ENCODE results near the gene RFPL1.
A peak's percentile ranks its signal among the peaks of the same experiment; 100 is the strongest.

RFPL1 gene

GRCh38 chr22:29443452-29443851, 5.1 kb downstream of the RFPL1 start:
- DNase-seq (ENCODE audit: low spot score): no peak

GRCh38 chr22:29443861-29444792, 5.7 kb downstream of the RFPL1 start:
- no peak for DNase-seq (ENCODE audit: low spot score)

- DNase-seq (ENCODE audit: low spot score): no peak
Measured at GRCh38 chr22:29445508-29445907, 7.1 kb downstream of the RFPL1 start.

- no peak for DNase-seq (ENCODE audit: low spot score)
Measured at GRCh38 chr22:29447906-29448305, 9.5 kb downstream of the RFPL1 start.

GRCh38 chr22:29449296-29449875, 11.0 kb downstream of the RFPL1 start:
- no peak for DNase-seq (ENCODE audit: low spot score)

- no peak for DNase-seq (ENCODE audit: low spot score)
Measured at GRCh38 chr22:29450222-29450621, 11.8 kb downstream of the RFPL1 start.

GRCh38 chr22:29451863-29452262, 13.5 kb downstream of the RFPL1 start:
- DNase-seq (ENCODE audit: low spot score): no peak

- no peak for DNase-seq (ENCODE audit: low spot score)
Measured at GRCh38 chr22:29454276-29454675, 15.9 kb downstream of the RFPL1 start.

- no peak for DNase-seq (ENCODE audit: low spot score)
Measured at GRCh38 chr22:29456211-29456671, 17.9 kb downstream of the RFPL1 start.

- no peak for DNase-seq (ENCODE audit: low spot score)
Measured at GRCh38 chr22:29457730-29458129, 19.3 kb downstream of the RFPL1 start.

GRCh38 chr22:29458551-29458950, 20.2 kb downstream of the RFPL1 start:
- DNase-seq (ENCODE audit: low spot score): no peak

- DNase-seq (ENCODE audit: low spot score): no peak
Measured at GRCh38 chr22:29459773-29460172, 21.4 kb downstream of the RFPL1 start.

- DNase-seq (ENCODE audit: low spot score): no peak
Measured at GRCh38 chr22:29461263-29461662, 22.9 kb downstream of the RFPL1 start.

- no peak for DNase-seq (ENCODE audit: low spot score)
Measured at GRCh38 chr22:29463629-29464028, 25.2 kb downstream of the RFPL1 start.

GRCh38 chr22:29464581-29464980, 26.2 kb downstream of the RFPL1 start:
- no peak for DNase-seq (ENCODE audit: low spot score)

GRCh38 chr22:29469755-29470154, 31.4 kb downstream of the RFPL1 start:
- no peak for DNase-seq (ENCODE audit: low spot score)

GRCh38 chr22:29470159-29470855, 31.9 kb downstream of the RFPL1 start:
- no peak for DNase-seq (ENCODE audit: low spot score)

GRCh38 chr22:29473001-29473400, 34.6 kb downstream of the RFPL1 start:
- DNase-seq (ENCODE audit: low spot score): no peak

GRCh38 chr22:29475550-29475949, 37.2 kb downstream of the RFPL1 start:
- DNase-seq (ENCODE audit: low spot score): no peak

- DNase-seq (ENCODE audit: low spot score): no peak
Measured at GRCh38 chr22:29476116-29476515, 37.7 kb downstream of the RFPL1 start.

- peak; percentile 50 for DNase-seq (ENCODE audit: low spot score)
Measured at GRCh38 chr22:29477723-29478318, 39.4 kb downstream of the RFPL1 start.
